HepG2 (cell line): ENCODE data around the gene SUPT4H1. TPM values are rescaled to one million over a fixed set of nuclear protein-coding genes. Genes with fewer than 3 reads are reported as not detected.

Source experiments
- ATAC-seq: fragments of 200-7000 bp; cut with Tn5 transposase; 3 replicates; pipeline ENCODE4 v1.9.1; 2020; ENCODE audit warnings: mild to moderate bottlenecking, moderate library complexity
- BruUV-seq: library from RNA; stranded (reverse); fragments of 400-500 nt; replicated peaks from 2 replicates; lab custom pipeline; 2021; lab: Mats Ljungman, UMichigan
- CTCF ChIA-PET: fragments of 300-600 bp; formaldehyde crosslinking; extraction: SDS; loops from one replicate; lab custom pipeline; 2021; ENCODE audit warnings: low total read pairs, inconsistent platforms, low intra/inter-chr PET ratio; lab: Yijun Ruan, JAX
- POLR2A ChIA-PET: fragments of 350-600 bp; sonication (Branson Sonifier 250); formaldehyde crosslinking; loops from one replicate; lab custom pipeline; 2020; ENCODE audit warnings: antibody characterized with exemption, inconsistent platforms; lab: Yijun Ruan, JAX
- DNase-seq: peaks from one replicate; pipeline ENCODE4 v3.0.0-alpha.2; 2015; ENCODE audit warnings: low spot score
- FAIRE-seq: peaks from 3 replicates; lab custom pipeline; 2011; peaks lifted over from hg19 to GRCh38; lab: Jason Lieb, UNC
- H2AFZ ChIP-seq: one replicate; pipeline ENCODE4 v1.6.1; 2011; ENCODE audit warnings: low read length, inconsistent platforms
- H3K27ac ChIP-seq: fragments of 300-600 bp; 3 replicates; pipeline ENCODE4 v1.8.0; 2011; ENCODE audit warnings: mixed run types, mild to moderate bottlenecking, mixed read lengths, low read length, inconsistent platforms; ENCODE audit not compliant: insufficient read depth; ENCODE audit errors: extremely low read length
- H3K27me3 ChIP-seq, 2 experiments: fragments of 200-600 bp in 1 of 2; 2 replicates in 1 of 2; 3 replicates in 1 of 2; pipeline versions ENCODE4 v1.6.0 to v1.8.0; 2011; ENCODE audit warnings: low read length in 2 of 2, mild to moderate bottlenecking in 2 of 2, moderate library complexity in 2 of 2, inconsistent platforms in 1 of 2; ENCODE audit not compliant: insufficient read depth in 2 of 2, control insufficient read depth in 1 of 2
- H3K36me3 ChIP-seq, 2 experiments: fragments of 200-600 bp in 1 of 2; replicated peaks in 1 of 2; 2 replicates in 1 of 2; 3 replicates in 1 of 2; pipeline versions ENCODE4 v1.5.1 to v1.8.0; 2011; ENCODE audit warnings: low read length in 2 of 2, inconsistent platforms in 1 of 2; ENCODE audit not compliant: insufficient read depth in 2 of 2, control insufficient read depth in 1 of 2
- H3K4me1 ChIP-seq: 2 replicates; pipeline ENCODE4 v1.5.1; 2012; ENCODE audit warnings: low read length, inconsistent platforms; ENCODE audit not compliant: insufficient read depth
- H3K4me2 ChIP-seq: 2 replicates; pipeline ENCODE4 v1.6.0; 2011; ENCODE audit warnings: low read depth, low read length, inconsistent platforms
- H3K4me3 ChIP-seq, 3 experiments: fragments of 200-600 bp in 1 of 3; sonication (generic), shearing (Covaris generic) in 1 of 3; replicated peaks in 1 of 3; 2 replicates each; pipeline ENCODE4 v1.5.1; 2011 to 2016; ENCODE audit warnings: low read length in 3 of 3, inconsistent platforms in 2 of 3, low read depth in 2 of 3, mild to moderate bottlenecking in 2 of 3, control low read depth in 1 of 3, mixed read lengths in 1 of 3; ENCODE audit not compliant: insufficient read depth in 1 of 3
- H3K79me2 ChIP-seq: one replicate; pipeline ENCODE4 v1.6.1; 2011; ENCODE audit warnings: low read length, inconsistent platforms; ENCODE audit not compliant: insufficient read depth
- H3K9ac ChIP-seq: 2 replicates; pipeline ENCODE4 v1.6.0; 2011; ENCODE audit warnings: mild to moderate bottlenecking, low read depth, low read length, inconsistent platforms; ENCODE audit not compliant: insufficient read depth
- H3K9me3 ChIP-seq: 2 replicates; pipeline ENCODE4 v1.5.1; 2012; ENCODE audit warnings: mild to moderate bottlenecking, low read length
- H4K20me1 ChIP-seq: 2 replicates; pipeline ENCODE4 v1.6.0; 2011; ENCODE audit warnings: inconsistent platforms, mild to moderate bottlenecking, low read length, moderate library complexity; ENCODE audit not compliant: insufficient read depth
- CCAR2 ChIP-seq: fragments of 200-400 bp; formaldehyde crosslinking; optimal IDR thresholded peaks from 2 replicates; pipeline ENCODE3; 2018; ENCODE audit warnings: low read depth, mild to moderate bottlenecking, low read length, moderate library complexity
- FLYWCH1 ChIP-seq: sonication (generic); formaldehyde crosslinking; IDR thresholded peaks from 2 replicates; pipeline ENCODE4 v1.8.1; 2023; ENCODE audit warnings: mild to moderate bottlenecking, missing genetic modification reagents
- FOXP1 ChIP-seq, 2 experiments: fragments of 450-650 bp in 1 of 2; IDR thresholded peaks; 2 replicates each; pipeline ENCODE4 v1.6.1; 2017 to 2018; ENCODE audit warnings: antibody characterized with exemption in 1 of 2
- MED13 ChIP-seq: sonication (generic); formaldehyde crosslinking; IDR thresholded peaks from 2 replicates; pipeline ENCODE4 v1.5.0; 2020; ENCODE audit warnings: missing genetic modification reagents
- PAF1 ChIP-seq: IDR thresholded peaks from 2 replicates; pipeline ENCODE4 v1.6.1; 2016; ENCODE audit warnings: missing genetic modification reagents, missing compliant biosample characterization
- PRPF4 ChIP-seq: fragments of 200-400 bp; formaldehyde crosslinking; IDR thresholded peaks from 2 replicates; pipeline ENCODE4 v1.6.1; 2016; ENCODE audit warnings: low read length, low read depth; ENCODE audit not compliant: poor library complexity, severe bottlenecking
- RFX5 ChIP-seq: IDR thresholded peaks from 2 replicates; pipeline ENCODE4 v1.6.1; 2011; ENCODE audit warnings: low read depth, low read length, improper control_type of control experiment
- SOX13 ChIP-seq, 3 experiments: fragments of 450-650 bp in 1 of 3; sonication (generic) in 1 of 3; formaldehyde crosslinking in 1 of 3; IDR thresholded peaks in 2 of 3; conservative IDR thresholded peaks in 1 of 3; 2 replicates each; pipeline versions ENCODE4 v1.5.0 to v1.6.1; 2016 to 2020; ENCODE audit warnings: antibody characterized with exemption in 1 of 3, mild to moderate bottlenecking in 1 of 3, missing compliant biosample characterization in 1 of 3, missing genetic modification reagents in 1 of 3, moderate library complexity in 1 of 3
- SRF ChIP-seq: IDR thresholded peaks from 2 replicates; pipeline ENCODE4 v1.6.1; 2011; ENCODE audit warnings: mild to moderate bottlenecking, low read depth, low read length, moderate library complexity
- ZNF143 ChIP-seq: sonication (generic); formaldehyde crosslinking; IDR thresholded peaks from 2 replicates; pipeline ENCODE4 v1.4.0; 2020; ENCODE audit warnings: missing genetic modification reagents
- ZNF225 ChIP-seq: sonication (generic); formaldehyde crosslinking; IDR thresholded peaks from 2 replicates; pipeline ENCODE4 v1.4.0; 2020; ENCODE audit warnings: mild to moderate bottlenecking, missing genetic modification reagents
- ZNF234 ChIP-seq: sonication (generic); formaldehyde crosslinking; conservative IDR thresholded peaks from 2 replicates; pipeline ENCODE4 v1.5.1; 2020; ENCODE audit warnings: mild to moderate bottlenecking, missing genetic modification reagents
- ZNF773 ChIP-seq: sonication (generic); formaldehyde crosslinking; IDR thresholded peaks from 2 replicates; pipeline ENCODE4 v1.4.0; 2020; ENCODE audit warnings: missing genetic modification reagents, borderline replicate concordance
- WGBS: methylation state at CpG from one replicate; pipeline ENCODE4 v1.1.6; 2017; ENCODE audit warnings: low lambda C conversion rate; 5-methylcytosine and 5-hydroxymethylcytosine counted together
- in situ Hi-C: cut with HindIII; loops from 2 replicates; pipeline ENCODE4 v1.10.0; 2017; ENCODE audit warnings: low pct_unique_long_range_greater_than_20kb; ENCODE audit not compliant: extremely low pct_ligation_motif_present
- intact Hi-C: fragments of 100-400 bp; cut with micrococcal nuclease; formaldehyde crosslinking; loops from one replicate; pipeline ENCODE4 v1.10.0; 2022; ENCODE audit not compliant: unreplicated experiment
- polyA plus RNA-seq, 8 experiments: library from polyadenylated mRNA; depleted of rRNA in 3 of 8; stranded (reverse) in 7 of 8; unstranded in 1 of 8; fragments of >200 nt; fragmentation: Illumina TruSeq in 4 of 8; extraction: Trizol in 4 of 8; gene quantifications; 2 replicates each; pipeline versions ENCODE4 v1.2.1 to v1.2.3, GENCODE V29; 2011 to 2016; ENCODE audit warnings: low read depth in 4 of 8, missing spikeins in 1 of 8, mixed read lengths in 1 of 8; ENCODE audit not compliant: insufficient read depth in 1 of 8
- total RNA-seq, 5 experiments: library from RNA; depleted of rRNA; stranded (reverse); fragments of >200 nt; fragmentation: Illumina TruSeq; extraction: Trizol; gene quantifications; 2 replicates each; pipeline ENCODE4 v1.2.3, GENCODE V29; 2016; ENCODE audit warnings: low read depth in 1 of 5
- TF ChIP-seq, protein P1 (sequence below): fragments of 450-650 bp; IDR thresholded peaks from 2 replicates; pipeline ENCODE4 v1.6.1; 2017; ENCODE audit warnings: mild to moderate bottlenecking

The SUPT4H1 gene
- total and polyA plus RNA-seq, 2 of the 13 experiments (the other 11 are each of a cell fraction or from before 2014, with no cell fraction given), result 155 to 244 TPM

DNA sequence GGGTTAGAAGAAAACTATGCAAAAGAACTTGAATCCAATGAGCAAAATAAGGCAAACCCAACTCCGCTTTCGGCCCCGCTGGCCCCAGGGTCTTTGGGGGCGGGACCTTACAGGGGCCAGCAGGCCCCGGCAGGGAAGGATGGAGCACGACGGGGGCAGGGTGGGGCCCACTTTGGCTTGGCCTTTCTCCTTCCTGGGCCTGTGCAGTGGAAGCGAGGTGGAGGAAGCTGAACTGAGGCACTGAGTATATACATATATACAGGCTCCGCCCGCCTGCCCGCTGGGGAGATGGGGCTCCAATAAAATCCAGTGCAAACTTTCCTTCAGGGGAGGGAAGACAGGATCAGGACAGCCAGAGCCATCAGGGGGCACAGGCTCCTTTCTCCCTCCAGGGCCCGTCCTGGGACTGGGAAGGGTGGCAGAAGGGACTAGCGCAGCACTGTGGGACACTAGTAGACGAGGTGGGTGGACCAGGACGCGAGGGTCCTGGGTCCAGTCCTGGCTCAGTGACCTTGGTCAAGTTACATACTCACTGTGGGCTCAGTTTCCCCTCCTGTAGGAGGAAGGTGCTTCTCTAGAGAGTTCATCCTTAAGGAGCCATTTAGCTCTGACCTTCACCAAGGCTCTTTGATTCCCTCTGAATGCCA lies 50.4 kb downstream of the SUPT4H1 start:
- no TSS peak for BruUV-seq
- H3K9me3 ChIP-seq, result no peaks in the 10 kb centered on the region
- TF ChIP-seq RFX5 (no peak), PAF1 (no peak), SRF (no peak), MED13 (no peak), FLYWCH1 (CRISPR knock-in tag) (no peak), ZNF773 (CRISPR knock-in tag) (no peak), ZNF225 (CRISPR knock-in tag) (no peak), PRPF4 (no peak), SOX13 (IDR thresholded peaks at IDR 0.05) (no peak), SOX13 (CRISPR knock-in tag; conservative IDR thresholded peaks at IDR 0.05 in 1 of 2, IDR thresholded peaks at IDR 0.05 in 1 of 2) (no peak), FOXP1 (IDR thresholded peaks at IDR 0.05) (no peak), FOXP1 (CRISPR knock-in tag; IDR thresholded peaks at IDR 0.05) (no peak), CCAR2 (no peak), ZNF234 (CRISPR knock-in tag) (no peak), ZNF143 (no peak)
- TF ChIP-seq, protein P1, sequence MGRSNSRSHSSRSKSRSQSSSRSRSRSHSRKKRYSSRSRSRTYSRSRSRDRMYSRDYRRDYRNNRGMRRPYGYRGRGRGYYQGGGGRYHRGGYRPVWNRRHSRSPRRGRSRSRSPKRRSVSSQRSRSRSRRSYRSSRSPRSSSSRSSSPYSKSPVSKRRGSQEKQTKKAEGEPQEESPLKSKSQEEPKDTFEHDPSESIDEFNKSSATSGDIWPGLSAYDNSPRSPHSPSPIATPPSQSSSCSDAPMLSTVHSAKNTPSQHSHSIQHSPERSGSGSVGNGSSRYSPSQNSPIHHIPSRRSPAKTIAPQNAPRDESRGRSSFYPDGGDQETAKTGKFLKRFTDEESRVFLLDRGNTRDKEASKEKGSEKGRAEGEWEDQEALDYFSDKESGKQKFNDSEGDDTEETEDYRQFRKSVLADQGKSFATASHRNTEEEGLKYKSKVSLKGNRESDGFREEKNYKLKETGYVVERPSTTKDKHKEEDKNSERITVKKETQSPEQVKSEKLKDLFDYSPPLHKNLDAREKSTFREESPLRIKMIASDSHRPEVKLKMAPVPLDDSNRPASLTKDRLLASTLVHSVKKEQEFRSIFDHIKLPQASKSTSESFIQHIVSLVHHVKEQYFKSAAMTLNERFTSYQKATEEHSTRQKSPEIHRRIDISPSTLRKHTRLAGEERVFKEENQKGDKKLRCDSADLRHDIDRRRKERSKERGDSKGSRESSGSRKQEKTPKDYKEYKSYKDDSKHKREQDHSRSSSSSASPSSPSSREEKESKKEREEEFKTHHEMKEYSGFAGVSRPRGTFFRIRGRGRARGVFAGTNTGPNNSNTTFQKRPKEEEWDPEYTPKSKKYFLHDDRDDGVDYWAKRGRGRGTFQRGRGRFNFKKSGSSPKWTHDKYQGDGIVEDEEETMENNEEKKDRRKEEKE, result no peak

More for the DNA sequence above, 50.4 kb downstream of the SUPT4H1 start:
- POLR2A ChIA-PET, result no interaction called here
- H2AFZ ChIP-seq, result no peak overlapping the region
- H3K27ac ChIP-seq, result no peak overlapping the region
- H3K79me2 ChIP-seq, result no peaks in the 10 kb centered on the region
- ATAC-seq, result no peak
- H3K4me1 ChIP-seq, result no peaks in the 10 kb centered on the region
- H3K9ac ChIP-seq, result no peak overlapping the region
- H3K4me2 ChIP-seq, result no peak overlapping the region
- H3K4me3 ChIP-seq, result no peak overlapping the region
- FAIRE-seq, result no peak
- in situ Hi-C loops, result no loop called here
- WGBS, result 52% methylated on average over 14 of the region's 16 CpGs
- CTCF ChIA-PET, result no interaction called here
- no peaks in the 10 kb centered on the region for H3K36me3 ChIP-seq
- H4K20me1 ChIP-seq, result no peaks in the 10 kb centered on the region
- peaks cover 9 to 43% of the 10 kb centered on the region in 2 experiments; a peak in 4 of 5 replicates for H3K27me3 ChIP-seq
- no peak for DNase-seq
- intact Hi-C loops, result no loop called here
